Trophoblast cell (in vitro differentiated cells and primary cell): Measurements from ENCODE around the gene LDB2.

ENCODE experiments used
- DNase-seq, 2 donors: peaks; one replicate each; pipeline ENCODE4 v3.0.0-alpha.2; 2016
- H2AFZ ChIP-seq: 2 replicates; pipeline ENCODE4 v1.6.1; 2013; ENCODE audit warnings: low read length, moderate library complexity, mild to moderate bottlenecking; ENCODE audit not compliant: insufficient read depth, poor library complexity
- H2AK5ac ChIP-seq: 2 replicates; pipeline ENCODE4 v1.6.1; 2013; ENCODE audit warnings: mild to moderate bottlenecking, low read length
- H2BK120ac ChIP-seq: 2 replicates; pipeline ENCODE4 v1.6.1; 2013; ENCODE audit warnings: low read length, mild to moderate bottlenecking, moderate library complexity; ENCODE audit not compliant: insufficient read depth, poor library complexity
- H2BK12ac ChIP-seq: 2 replicates; pipeline ENCODE4 v1.6.1; 2013; ENCODE audit warnings: mild to moderate bottlenecking, low read length, moderate library complexity
- H2BK5ac ChIP-seq: 2 replicates; pipeline ENCODE4 v1.6.1; 2013; ENCODE audit warnings: low read length, low read depth, moderate library complexity, mild to moderate bottlenecking; ENCODE audit not compliant: poor library complexity
- H3K14ac ChIP-seq: 2 replicates; pipeline ENCODE4 v1.6.1; 2013; ENCODE audit warnings: mild to moderate bottlenecking, low read length
- H3K18ac ChIP-seq: 2 replicates; pipeline ENCODE4 v1.6.1; 2013; ENCODE audit warnings: mild to moderate bottlenecking, low read length
- H3K23ac ChIP-seq: 2 replicates; pipeline ENCODE4 v1.6.1; 2013; ENCODE audit warnings: low read length
- H3K27ac ChIP-seq: 2 replicates; pipeline ENCODE4 v1.5.1; 2013; ENCODE audit warnings: low read depth, mild to moderate bottlenecking, inconsistent platforms, low read length, moderate library complexity
- H3K27me3 ChIP-seq: 2 replicates; pipeline ENCODE4 v1.6.1; 2013; ENCODE audit warnings: inconsistent platforms, mild to moderate bottlenecking, low read length, moderate library complexity; ENCODE audit not compliant: insufficient read depth
- H3K36me3 ChIP-seq, 2 experiments: 1 replicate in 1 of 2; 2 replicates in 1 of 2; pipeline ENCODE4 v1.6.1; 2013; ENCODE audit warnings: low read length in 2 of 2, mild to moderate bottlenecking in 2 of 2, moderate library complexity in 1 of 2; ENCODE audit not compliant: insufficient read depth in 2 of 2, control insufficient read depth in 1 of 2
- H3K4ac ChIP-seq: 2 replicates; pipeline ENCODE4 v1.6.1; 2013; ENCODE audit warnings: low read depth, mild to moderate bottlenecking, low read length, moderate library complexity
- H3K4me1 ChIP-seq, 2 experiments: 1 replicate in 1 of 2; 2 replicates in 1 of 2; pipeline ENCODE4 v1.6.1; 2013; ENCODE audit warnings: low read length in 2 of 2, mild to moderate bottlenecking in 2 of 2, moderate library complexity in 1 of 2; ENCODE audit not compliant: insufficient read depth in 2 of 2, control insufficient read depth in 1 of 2
- H3K4me2 ChIP-seq: 2 replicates; pipeline ENCODE4 v1.6.1; 2013; ENCODE audit warnings: inconsistent platforms, mild to moderate bottlenecking, low read length, moderate library complexity
- H3K4me3 ChIP-seq: 2 replicates; pipeline ENCODE4 v1.5.1; 2013; ENCODE audit warnings: mild to moderate bottlenecking, low read depth, low read length, inconsistent platforms
- H3K79me1 ChIP-seq: one replicate; pipeline ENCODE4 v1.6.1; 2013; ENCODE audit warnings: low read length
- H3K79me2 ChIP-seq: 2 replicates; pipeline ENCODE4 v1.6.1; 2013; ENCODE audit warnings: low read length, mild to moderate bottlenecking; ENCODE audit not compliant: control insufficient read depth, insufficient read depth, poor library complexity
- H3K9ac ChIP-seq: 2 replicates; pipeline ENCODE4 v1.6.1; 2013; ENCODE audit warnings: mild to moderate bottlenecking, low read length
- H3K9me3 ChIP-seq: 2 replicates; pipeline ENCODE4 v1.6.1; 2013; ENCODE audit warnings: low read depth, mild to moderate bottlenecking, control low read depth, inconsistent platforms, low read length; ENCODE audit not compliant: insufficient read depth
- H4K12ac ChIP-seq: 2 replicates; pipeline ENCODE4 v1.6.1; 2013; ENCODE audit warnings: low read depth, mild to moderate bottlenecking, low read length, moderate library complexity
- H4K8ac ChIP-seq: 2 replicates; pipeline ENCODE4 v1.6.1; 2013; ENCODE audit warnings: low read depth, mild to moderate bottlenecking, low read length, moderate library complexity
- H4K91ac ChIP-seq: one replicate; pipeline ENCODE4 v1.6.1; 2013; ENCODE audit warnings: low read depth, mild to moderate bottlenecking, low read length, moderate library complexity
- WGBS: extraction: QIAGEN DNeasy Blood & Tissue Kit; methylation state at CpG from one replicate; pipeline ENCODE4 v1.1.7; 2013; ENCODE audit warnings: missing lambda C conversion rate; ENCODE audit not compliant: insufficient read length, insufficient coverage; ENCODE audit errors: extremely low coverage; 5-methylcytosine and 5-hydroxymethylcytosine counted together

LDB2 gene

DNA sequence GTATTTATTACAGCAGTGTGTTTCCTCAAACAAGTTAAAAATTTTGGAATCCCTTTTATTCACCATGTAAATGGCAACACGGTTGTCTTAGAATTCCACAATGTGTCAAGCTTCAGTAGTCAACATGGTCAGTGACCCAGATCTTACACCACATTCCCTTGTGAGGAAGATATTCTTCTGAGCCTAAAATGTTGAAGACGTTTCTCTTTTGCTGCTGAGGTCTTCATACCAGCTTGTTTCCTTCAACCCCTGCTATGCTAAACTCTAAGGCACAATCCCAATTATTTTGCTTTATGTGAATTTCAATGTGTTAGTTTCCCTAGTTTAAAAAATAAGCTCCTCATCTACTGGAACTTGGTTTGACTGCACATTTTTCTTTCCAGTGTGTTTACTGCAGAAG, 17.6 kb upstream of the LDB2 start:
- Histone ChIP-seq H4K8ac (no peak overlapping the region), H3K79me1 (no peaks in the 10 kb centered on the region), H3K4me3 (no peak overlapping the region), H3K79me2 (no peaks in the 10 kb centered on the region), H3K23ac (no peak overlapping the region), H2AFZ (no peak overlapping the region), H3K36me3 (no peaks in the 10 kb centered on the region), H3K4me1 (no peaks in the 10 kb centered on the region), H3K9ac (no peak overlapping the region), H3K27me3 (no peaks in the 10 kb centered on the region), H2AK5ac (no peak overlapping the region), H2BK5ac (no peak overlapping the region), H3K4ac (no peak overlapping the region), H3K18ac (no peak overlapping the region), H2BK12ac (no peak overlapping the region), H4K12ac (no peak overlapping the region), H3K4me2 (no peak overlapping the region), H3K27ac (no peak overlapping the region), H3K9me3 (no peaks in the 10 kb centered on the region), H3K14ac (no peak overlapping the region), H2BK120ac (no peak overlapping the region), H4K91ac (no peak overlapping the region)
- no peak for DNase-seq
- no CpG with 5 or more reads among the region's 2 CpGs for WGBS

DNA sequence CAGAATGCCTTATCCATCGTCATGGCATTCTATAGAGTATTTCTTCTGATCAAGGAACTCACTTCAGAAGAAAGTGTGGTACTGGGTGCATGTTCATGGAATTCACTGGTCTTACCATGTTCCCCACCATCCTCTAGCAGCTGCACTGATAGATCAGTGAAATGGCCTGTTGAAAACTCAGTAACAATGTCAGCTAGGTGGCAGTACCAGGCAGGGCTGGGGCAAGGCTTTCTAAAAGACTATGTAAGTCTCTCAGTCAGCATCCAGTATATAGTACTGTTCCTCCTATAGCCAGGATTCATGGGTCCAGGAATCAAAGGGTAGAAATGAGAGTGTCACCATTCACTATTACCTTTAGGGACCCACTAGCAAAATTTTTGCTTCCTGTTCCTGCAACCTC, 15.8 kb upstream of the LDB2 start:
- no peak overlapping the region for H2BK5ac ChIP-seq
- H3K23ac ChIP-seq = no peak overlapping the region
- no CpG with 5 or more reads among the region's 1 CpG for WGBS
- H3K4me1 ChIP-seq = no peaks in the 10 kb centered on the region
- H2BK120ac ChIP-seq = no peak overlapping the region
- no peak overlapping the region for H4K12ac ChIP-seq
- no peaks in the 10 kb centered on the region for H3K79me2 ChIP-seq
- no peaks in the 10 kb centered on the region for H3K36me3 ChIP-seq
- no peak overlapping the region for H4K91ac ChIP-seq
- no peak overlapping the region for H4K8ac ChIP-seq
- no peak overlapping the region for H2AK5ac ChIP-seq
- no peak overlapping the region for H3K27ac ChIP-seq
- DNase-seq = no peak
- H3K79me1 ChIP-seq = no peaks in the 10 kb centered on the region
- no peaks in the 10 kb centered on the region for H3K9me3 ChIP-seq
- H3K4me3 ChIP-seq = no peak overlapping the region
- no peak overlapping the region for H2AFZ ChIP-seq
- no peak overlapping the region for H2BK12ac ChIP-seq
- H3K9ac ChIP-seq = no peak overlapping the region
- no peaks in the 10 kb centered on the region for H3K27me3 ChIP-seq
- no peak overlapping the region for H3K4me2 ChIP-seq
- H3K14ac ChIP-seq = no peak overlapping the region
- H3K4ac ChIP-seq = no peak overlapping the region
- no peak overlapping the region for H3K18ac ChIP-seq

DNA sequence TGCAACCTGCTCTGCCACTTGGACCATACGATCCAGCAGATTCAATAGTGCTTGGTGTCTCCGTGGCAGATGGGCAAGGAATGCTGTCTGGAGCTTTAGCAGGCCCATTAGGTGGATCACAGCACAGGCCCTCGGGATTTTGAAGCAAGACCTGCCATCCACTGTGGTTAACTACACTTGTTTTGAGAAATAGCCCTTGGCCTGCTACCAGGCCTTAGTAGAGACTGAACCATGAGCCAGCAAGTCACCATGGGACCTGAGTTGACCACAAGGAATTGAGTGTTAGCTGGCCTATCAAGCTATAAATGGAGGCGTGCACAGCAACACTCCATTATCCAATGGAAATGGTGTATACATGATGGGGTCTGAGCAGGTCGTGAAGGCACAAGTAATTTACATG, 14.5 kb upstream of the LDB2 start:
- no peaks in the 10 kb centered on the region for H3K79me1 ChIP-seq
- H3K79me2 ChIP-seq = no peaks in the 10 kb centered on the region
- DNase-seq = no peak
- no peak overlapping the region for H3K4me2 ChIP-seq
- no peak overlapping the region for H3K23ac ChIP-seq
- H3K9ac ChIP-seq = no peak overlapping the region
- H2BK5ac ChIP-seq = no peak overlapping the region
- H3K18ac ChIP-seq = no peak overlapping the region
- no peak overlapping the region for H3K27ac ChIP-seq
- no peaks in the 10 kb centered on the region for H3K9me3 ChIP-seq
- WGBS = no CpG with 5 or more reads among the region's 5 CpGs
- no peak overlapping the region for H2BK12ac ChIP-seq
- no peaks in the 10 kb centered on the region for H3K27me3 ChIP-seq
- H4K8ac ChIP-seq = no peak overlapping the region
- no peaks in the 10 kb centered on the region for H3K36me3 ChIP-seq
- H3K4me3 ChIP-seq = no peak overlapping the region
- no peaks in the 10 kb centered on the region for H3K4me1 ChIP-seq
- H3K14ac ChIP-seq = no peak overlapping the region
- no peak overlapping the region for H2AK5ac ChIP-seq
- H4K12ac ChIP-seq = no peak overlapping the region
- no peak overlapping the region for H3K4ac ChIP-seq
- H4K91ac ChIP-seq = no peak overlapping the region
- no peak overlapping the region for H2AFZ ChIP-seq
- H2BK120ac ChIP-seq = no peak overlapping the region

DNA sequence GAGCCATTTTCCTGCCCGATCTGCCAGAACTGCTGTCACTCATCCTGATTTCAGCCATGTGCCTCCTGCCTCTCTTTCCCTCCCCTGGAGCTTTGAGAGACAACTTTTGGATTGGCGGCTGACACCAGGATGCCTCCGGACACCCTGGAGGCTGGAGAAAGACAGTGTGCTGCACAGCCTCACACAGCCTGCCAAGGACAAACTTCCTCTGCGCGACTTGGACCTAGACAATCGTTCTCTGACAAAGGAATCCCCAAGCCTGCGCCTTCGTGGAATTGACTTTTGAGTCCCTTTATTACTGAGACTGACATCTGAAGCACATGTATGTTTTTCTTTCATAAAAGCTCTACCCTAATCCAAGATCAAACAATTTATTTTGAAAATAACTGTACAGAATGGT, 10.8 kb upstream of the LDB2 start:
- Histone ChIP-seq H3K79me1 (no peaks in the 10 kb centered on the region), H3K4ac (no peak overlapping the region), H3K27ac (no peak overlapping the region), H2AFZ (no peak overlapping the region), H3K4me1 (no peaks in the 10 kb centered on the region), H3K79me2 (no peaks in the 10 kb centered on the region), H2BK12ac (no peak overlapping the region), H2BK120ac (no peak overlapping the region), H3K9ac (no peak overlapping the region), H4K8ac (no peak overlapping the region), H2AK5ac (no peak overlapping the region), H3K27me3 (no peaks in the 10 kb centered on the region), H4K12ac (no peak overlapping the region), H3K18ac (no peak overlapping the region), H3K36me3 (no peaks in the 10 kb centered on the region), H3K9me3 (no peaks in the 10 kb centered on the region), H2BK5ac (no peak overlapping the region), H3K4me3 (no peak overlapping the region), H3K23ac (no peak overlapping the region), H3K14ac (no peak overlapping the region), H4K91ac (no peak overlapping the region), H3K4me2 (peak overlapping the region; percentile 3)
- WGBS = no CpG with 5 or more reads among the region's 8 CpGs
- no peak for DNase-seq
